Measurements from ENCODE around the gene PTPRE.

DNA sequence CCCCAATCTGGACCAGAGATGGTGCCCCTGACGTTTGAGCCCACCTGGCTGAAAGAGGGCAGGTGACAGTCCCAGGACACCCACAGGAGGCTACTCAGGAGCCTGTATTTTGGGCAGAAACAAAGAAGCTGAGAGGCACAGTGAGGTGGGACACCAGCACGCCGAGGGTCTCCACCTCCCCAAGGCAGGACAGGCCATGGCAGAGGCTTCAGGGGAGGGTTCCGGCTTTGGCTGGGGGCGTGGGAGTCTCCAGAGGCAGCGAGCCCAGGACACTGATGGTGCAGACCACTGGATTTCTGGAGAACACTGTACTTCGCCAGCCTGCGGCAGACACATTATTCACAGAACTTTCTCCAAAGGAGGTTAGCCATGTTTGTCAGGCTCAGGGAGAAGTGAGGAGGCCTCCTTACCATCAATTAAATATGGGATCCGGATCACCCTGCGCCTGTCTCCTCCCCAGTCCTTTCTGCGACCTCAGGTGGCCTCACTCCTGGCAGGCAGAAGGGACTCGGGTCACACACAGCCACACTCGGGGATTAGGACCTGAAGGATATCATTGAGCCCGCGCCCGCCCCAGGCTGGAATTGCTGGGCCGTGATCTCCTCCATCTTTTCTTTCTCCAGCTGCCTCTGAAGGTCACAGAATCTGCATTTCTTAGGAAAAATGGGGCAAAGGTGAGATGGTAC, 121.1 kb downstream of the PTPRE start:
- TF ChIP-seq EZH2phosphoT487 (IDR thresholded peaks at IDR 0.05), result no peak
- TF ChIP-seq, protein P1, sequence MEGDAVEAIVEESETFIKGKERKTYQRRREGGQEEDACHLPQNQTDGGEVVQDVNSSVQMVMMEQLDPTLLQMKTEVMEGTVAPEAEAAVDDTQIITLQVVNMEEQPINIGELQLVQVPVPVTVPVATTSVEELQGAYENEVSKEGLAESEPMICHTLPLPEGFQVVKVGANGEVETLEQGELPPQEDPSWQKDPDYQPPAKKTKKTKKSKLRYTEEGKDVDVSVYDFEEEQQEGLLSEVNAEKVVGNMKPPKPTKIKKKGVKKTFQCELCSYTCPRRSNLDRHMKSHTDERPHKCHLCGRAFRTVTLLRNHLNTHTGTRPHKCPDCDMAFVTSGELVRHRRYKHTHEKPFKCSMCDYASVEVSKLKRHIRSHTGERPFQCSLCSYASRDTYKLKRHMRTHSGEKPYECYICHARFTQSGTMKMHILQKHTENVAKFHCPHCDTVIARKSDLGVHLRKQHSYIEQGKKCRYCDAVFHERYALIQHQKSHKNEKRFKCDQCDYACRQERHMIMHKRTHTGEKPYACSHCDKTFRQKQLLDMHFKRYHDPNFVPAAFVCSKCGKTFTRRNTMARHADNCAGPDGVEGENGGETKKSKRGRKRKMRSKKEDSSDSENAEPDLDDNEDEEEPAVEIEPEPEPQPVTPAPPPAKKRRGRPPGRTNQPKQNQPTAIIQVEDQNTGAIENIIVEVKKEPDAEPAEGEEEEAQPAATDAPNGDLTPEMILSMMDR (IDR thresholded peaks at IDR 0.05), result no peak
- no peak for TF ChIP-seq EZH2 (IDR thresholded peaks at IDR 0.05)

Data from neural progenitor cell (in vitro differentiated cells).